GM21390 (cell line): ENCODE measurements around the gene DNAJC16.

Experiments used
- ATAC-seq: cut with Tn5 transposase; IDR thresholded peaks from one replicate; pipeline ENCODE4 v1.9.1; 2021; ENCODE audit not compliant: unreplicated experiment

The DNAJC16 gene

DNA sequence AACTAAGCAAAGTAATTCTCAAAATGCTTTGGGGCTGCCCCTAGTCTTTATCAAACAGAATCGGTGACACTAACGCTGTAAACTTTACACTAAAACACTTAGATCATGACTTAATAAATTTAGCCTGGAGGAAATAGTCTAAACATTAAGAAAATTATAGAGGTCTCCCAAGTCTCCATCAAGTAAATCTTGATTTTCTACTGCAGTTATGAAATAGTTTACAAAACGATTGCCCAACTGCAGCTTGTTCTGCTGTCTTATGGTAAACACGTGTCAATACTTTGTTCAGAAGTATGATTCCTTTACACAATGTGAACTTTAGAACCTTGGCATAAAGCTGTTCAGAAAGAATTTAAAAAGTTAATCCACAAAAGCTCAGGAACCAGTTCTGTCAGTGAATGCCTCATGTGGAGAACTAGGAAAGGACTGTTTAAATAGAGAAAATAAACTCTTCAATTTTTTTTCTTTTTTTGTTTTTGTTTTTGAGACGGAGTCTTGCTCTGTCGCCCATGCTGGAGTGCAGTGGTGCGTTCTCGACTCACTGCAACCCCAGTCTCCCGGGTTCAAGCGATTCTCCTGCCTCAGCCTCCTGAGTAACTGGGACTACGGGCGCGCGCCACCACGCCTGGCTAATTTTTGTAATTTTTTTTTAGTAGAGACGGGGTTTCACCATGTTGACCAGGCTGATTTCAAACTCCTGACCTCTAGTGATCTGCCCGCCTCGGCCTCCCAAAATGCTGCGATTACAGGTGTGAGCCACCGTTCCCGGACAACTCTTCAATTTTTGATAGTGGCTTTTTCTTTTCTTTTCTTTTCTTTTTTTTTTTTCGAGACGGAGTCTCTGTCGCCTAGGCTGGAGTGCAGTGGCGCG is 92.2 kb downstream of the DNAJC16 start:
- ATAC-seq: no peak

DNA sequence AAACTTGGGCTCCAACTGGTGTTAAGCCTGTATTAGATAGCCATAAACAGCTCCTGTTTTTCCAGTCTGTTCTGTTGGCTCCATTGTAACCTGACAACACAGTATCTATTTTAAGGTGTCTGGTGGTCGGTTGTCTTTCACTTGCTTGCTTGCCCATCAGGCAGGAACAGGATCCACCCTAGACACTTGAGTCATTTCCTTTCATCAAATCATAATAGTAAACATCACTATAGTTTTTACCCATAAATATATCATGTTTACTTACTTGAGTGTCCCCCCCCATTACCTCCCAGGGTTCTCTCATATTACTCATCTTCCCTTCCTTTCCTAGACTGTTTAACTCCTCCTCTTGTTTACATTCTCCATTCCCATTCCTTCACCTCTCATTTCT is 93.5 kb downstream of the DNAJC16 start:
- ATAC-seq: no peak

- no peak for ATAC-seq
Measured at GRCh38 chr1:15620902-15621682, 94.4 kb downstream of the DNAJC16 start.

GRCh38 chr1:15621975-15622374 is 95.3 kb downstream of the DNAJC16 start:
- ATAC-seq: no peak

DNA sequence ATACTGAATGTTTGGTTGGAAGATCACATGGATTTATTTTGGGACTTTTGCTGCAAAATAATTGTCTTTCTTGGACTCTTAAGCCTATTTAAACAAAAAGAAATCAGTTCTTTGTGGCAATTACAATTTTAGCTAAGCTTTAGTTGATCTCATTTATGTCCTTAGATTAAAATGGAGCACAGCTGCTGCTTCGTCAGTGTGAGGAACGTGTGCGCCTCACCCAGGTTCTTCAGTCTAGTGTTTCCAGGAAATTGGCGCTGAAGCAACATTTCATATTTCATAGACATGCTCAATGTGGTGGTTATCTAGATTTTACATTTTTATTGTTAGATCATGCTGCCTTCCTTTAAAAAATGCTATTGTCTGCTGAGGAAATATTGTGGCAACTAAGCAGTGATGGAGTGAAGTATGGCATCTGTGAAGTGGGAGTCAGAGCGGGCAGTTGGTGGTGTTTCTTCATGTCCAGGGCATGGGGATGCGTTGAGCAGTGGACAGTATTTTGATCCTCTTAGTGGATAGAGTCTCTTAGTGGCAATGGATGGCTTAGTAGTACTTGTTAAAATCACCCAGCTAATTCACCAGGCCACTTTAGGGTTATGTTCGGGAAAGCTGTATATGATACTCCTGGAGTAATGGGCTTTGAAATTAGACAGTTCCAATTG is 96.2 kb downstream of the DNAJC16 start:
- ATAC-seq: no peak

DNA sequence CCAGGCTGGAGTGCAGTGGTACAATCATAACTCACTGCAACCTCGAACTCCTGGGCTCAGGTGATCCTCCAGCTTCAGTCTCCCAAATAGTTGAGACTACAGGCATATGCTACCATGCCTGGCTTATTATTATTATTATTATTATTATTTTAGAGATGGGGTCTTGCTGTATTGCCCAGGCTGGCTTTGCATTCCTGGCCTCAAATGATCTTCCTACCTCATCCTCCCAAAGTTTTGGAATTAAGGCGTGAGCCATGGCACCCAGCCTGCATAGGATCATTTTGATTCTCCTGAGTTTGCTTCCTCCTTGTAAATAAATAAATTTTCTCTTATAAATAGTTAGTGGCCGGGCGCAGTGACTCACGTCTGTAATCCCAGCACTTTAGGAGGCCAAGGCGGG is 96.8 kb downstream of the DNAJC16 start:
- no peak for ATAC-seq

DNA sequence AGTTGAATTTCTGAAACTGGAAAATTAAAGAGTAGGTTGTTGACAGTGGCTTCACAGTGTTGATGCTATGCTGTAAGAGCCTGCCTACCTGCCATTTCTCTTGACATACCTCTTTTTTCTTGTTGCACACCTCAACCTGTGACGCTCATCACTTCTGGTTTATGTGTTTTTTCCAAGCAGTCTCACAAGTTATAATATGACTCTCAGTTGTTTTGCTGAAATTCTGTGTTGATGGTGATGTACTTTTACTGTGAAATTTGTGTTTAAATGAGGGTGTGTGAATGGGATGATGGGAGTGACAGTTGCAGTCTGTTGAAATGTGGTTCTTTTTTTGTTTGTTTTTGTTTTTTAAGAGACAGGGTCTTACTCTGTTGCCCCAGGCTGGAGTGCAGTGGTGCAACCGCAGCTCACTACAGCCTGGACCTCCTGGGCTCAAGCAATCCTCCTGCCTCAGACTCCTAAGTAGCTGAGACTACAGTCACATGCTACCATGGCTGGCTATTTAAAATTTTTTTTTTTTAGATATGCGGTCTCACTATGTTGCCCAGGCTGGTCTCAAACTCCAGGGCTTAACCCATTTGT is 97.6 kb downstream of the DNAJC16 start:
- ATAC-seq: no peak

- no peak for ATAC-seq
Measured at GRCh38 chr1:15625056-15625917, 98.6 kb downstream of the DNAJC16 start.
